Mucosa of descending colon (tissue), 3 donors: Measurements from ENCODE around the gene ZGPAT. TPM values are rescaled to one million over a fixed set of nuclear protein-coding genes. Genes with fewer than 3 reads are reported as not detected.
A peak's percentile ranks its signal among the peaks of the same experiment; 100 is the strongest.

ENCODE experiments used
- ATAC-seq: fragments of 200-7000 bp; cut with Tn5 transposase; one replicate; pipeline ENCODE4 v1.9.1; 2020; ENCODE audit warnings: mild to moderate bottlenecking, moderate library complexity
- DNase-seq, 3 donors: peaks; one replicate each; pipeline ENCODE4 v3.0.0-alpha.2; 2020
- H3K36me3 ChIP-seq: fragments of 200-600 bp; one replicate; pipeline ENCODE4 v1.8.0; 2021; ENCODE audit warnings: low read depth, mild to moderate bottlenecking
- H3K4me1 ChIP-seq: fragments of 200-600 bp; one replicate; pipeline ENCODE4 v1.8.0; 2021; ENCODE audit warnings: low read depth, mild to moderate bottlenecking
- H3K4me3 ChIP-seq: fragments of 200-600 bp; one replicate; pipeline ENCODE4 v1.8.0; 2021; ENCODE audit warnings: mild to moderate bottlenecking
- H3K9me3 ChIP-seq: fragments of 200-600 bp; one replicate; pipeline ENCODE4 v1.8.0; 2021; ENCODE audit warnings: mild to moderate bottlenecking
- CTCF ChIP-seq: fragments of 200-600 bp; IDR thresholded peaks from one replicate; pipeline ENCODE4 v1.8.0; 2022; ENCODE audit warnings: antibody characterized with exemption, mild to moderate bottlenecking
- intact Hi-C, 2 donors: fragments of 100-400 bp; cut with DNase I in 1 of 2; cut with micrococcal nuclease in 1 of 2; formaldehyde crosslinking; loops; one replicate each; pipeline versions ENCODE4 v1.11.0 to v1.11.1; 2022; cut with DNase I, micrococcal nuclease
- total RNA-seq, 3 donors: library from RNA; stranded (reverse); fragmentation: NEBNext Ultra II Directional in 2 of 3; extraction: Animal tissue kit (Norgen Biotek cat#: 25700) in 2 of 3; gene quantifications; one replicate each; pipeline versions ENCODE4 v1.2.1 to v1.2.4, GENCODE V29; 2021 to 2023
- donor health status: DM: no; HTN: no; CAD: no; lungs with moderate emphysema.
- donor health status: DM: no; HTN: no; CAD: no.
- donor health status: DM: no; HTN: yes; CAD: no.

Gene ZGPAT
- total RNA-seq, 3 donors from 2014 or later, result 24.3 to 34.0 (median 31.7) TPM

GRCh38 chr20:63661959-63662812 is 45.7 kb upstream of the ZGPAT start:
- Histone ChIP-seq H3K36me3 (no peaks in the 10 kb centered on the region), H3K4me3 (no peak overlapping the region), H3K4me1 (peaks cover 12% of the 10 kb centered on the region), H3K9me3 (no peaks in the 10 kb centered on the region)
- no peak for TF ChIP-seq CTCF
- no peak for DNase-seq
- ATAC-seq, result no peak
- intact Hi-C loops, result no loop called here

DNA sequence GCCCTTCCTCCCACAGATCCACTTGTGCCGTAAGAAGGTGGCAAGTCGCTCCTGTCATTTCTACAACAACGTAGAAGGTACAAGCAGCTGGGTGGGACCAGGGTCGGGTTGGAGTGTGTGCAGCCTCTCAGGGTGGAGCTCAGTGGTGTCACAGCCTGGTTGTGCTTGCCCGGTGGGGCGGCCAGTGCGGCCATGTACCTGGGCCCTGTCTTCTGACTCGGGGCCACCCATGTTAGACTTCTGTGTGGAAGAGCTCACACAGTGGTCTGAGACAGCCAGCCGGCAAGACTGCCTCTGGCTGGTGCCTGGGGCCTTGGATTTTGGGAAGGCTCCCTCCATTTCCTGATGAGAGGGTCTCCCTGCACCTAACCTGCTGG is 45.0 kb upstream of the ZGPAT start:
- intact Hi-C loops, result no loop called here
- Histone ChIP-seq H3K4me1 (peaks cover 8% of the 10 kb centered on the region), H3K36me3 (no peaks in the 10 kb centered on the region), H3K9me3 (no peaks in the 10 kb centered on the region), H3K4me3 (no peak overlapping the region)
- DNase-seq (no peak), ATAC-seq (no peak)
- TF ChIP-seq CTCF, result no peak

GRCh38 chr20:63663332-63664066 is 44.3 kb upstream of the ZGPAT start:
- intact Hi-C loops, result no loop called here
- no peak for TF ChIP-seq CTCF
- Histone ChIP-seq H3K4me1 (peaks cover 8% of the 10 kb centered on the region), H3K36me3 (no peaks in the 10 kb centered on the region), H3K9me3 (no peaks in the 10 kb centered on the region), H3K4me3 (no peak overlapping the region)
- no peak for ATAC-seq
- DNase-seq, result no peak

DNA sequence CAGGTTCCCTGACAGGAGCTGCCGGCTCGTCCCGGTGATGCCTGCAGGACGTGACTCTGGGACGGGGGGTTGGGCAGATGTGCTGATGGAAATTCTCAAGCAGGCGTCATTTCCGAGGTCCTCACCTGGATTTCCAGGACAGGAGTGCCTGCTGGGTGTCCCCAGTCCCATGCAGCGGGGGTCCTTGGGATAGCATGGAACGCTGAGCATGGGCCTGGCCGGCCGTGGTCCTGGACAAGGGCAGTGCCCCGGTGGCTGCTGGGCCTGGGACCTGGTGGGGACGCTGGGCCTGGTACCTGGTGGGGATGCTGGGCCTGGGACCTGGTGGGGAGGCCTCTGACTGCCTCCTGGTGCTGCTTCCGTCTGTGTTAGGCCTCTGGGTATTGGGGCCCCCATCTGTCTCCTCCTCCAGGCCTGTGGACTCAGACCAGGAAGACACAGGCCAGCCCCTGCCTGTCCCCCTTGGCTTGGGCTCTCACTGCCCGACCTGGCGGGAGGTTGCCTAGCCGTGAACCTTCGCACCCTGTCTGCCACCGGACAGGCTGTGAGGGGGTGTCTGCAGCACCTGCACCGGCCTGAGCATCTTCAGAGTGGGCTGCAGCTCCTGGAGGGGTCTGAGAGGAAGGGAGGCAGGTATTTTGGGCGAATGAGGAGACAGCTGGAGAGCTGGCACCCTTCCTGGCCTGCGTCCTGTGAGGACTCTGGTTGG is 43.5 kb upstream of the ZGPAT start:
- Histone ChIP-seq H3K4me3 (no peak overlapping the region), H3K9me3 (no peaks in the 10 kb centered on the region), H3K36me3 (no peaks in the 10 kb centered on the region), H3K4me1 (peaks cover 3% of the 10 kb centered on the region)
- DNase-seq (no peak), ATAC-seq (no peak)
- intact Hi-C loops, result no loop called here
- TF ChIP-seq CTCF, result no peak

DNA sequence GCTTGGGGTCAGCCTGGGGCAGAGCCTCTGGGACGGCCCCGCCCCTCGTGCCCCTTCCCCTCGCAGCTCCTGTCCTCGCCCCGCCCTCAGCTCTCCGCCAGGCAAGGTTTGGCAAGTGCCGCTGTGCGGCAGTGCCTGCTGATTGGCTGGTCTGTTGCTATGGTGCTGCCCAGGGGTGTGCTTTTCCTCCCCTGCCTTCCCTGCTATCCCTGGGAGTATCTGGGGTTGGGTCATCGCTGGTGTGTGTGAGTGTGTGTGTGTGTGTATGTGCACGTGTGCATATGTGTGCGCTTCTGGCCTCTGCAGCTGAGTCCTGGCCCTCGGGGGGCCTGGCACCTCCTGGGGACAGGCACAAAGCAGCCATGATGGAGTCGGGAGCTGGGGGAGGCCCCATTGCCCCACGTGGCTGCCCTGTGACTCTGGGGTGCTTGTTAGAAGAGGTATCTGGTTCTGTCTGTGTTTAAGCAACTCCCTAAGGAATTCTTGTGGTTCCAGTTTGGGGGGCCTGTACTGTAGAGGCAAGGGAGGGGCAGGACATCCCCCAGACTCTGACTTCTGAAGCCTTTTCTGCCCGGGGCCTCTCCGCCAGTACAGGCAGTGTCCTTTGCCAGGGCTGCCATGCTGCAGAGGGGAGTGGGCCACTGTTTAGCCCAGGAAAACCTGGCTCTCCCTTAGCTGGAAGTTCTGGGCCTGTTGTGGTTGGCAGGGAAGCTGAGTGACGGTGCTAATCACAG is 42.8 kb upstream of the ZGPAT start:
- ATAC-seq (peak; percentile 8), DNase-seq (no peak)
- Histone ChIP-seq H3K36me3 (no peaks in the 10 kb centered on the region), H3K9me3 (no peaks in the 10 kb centered on the region), H3K4me1 (no peaks in the 10 kb centered on the region), H3K4me3 (no peak overlapping the region)
- intact Hi-C loops, result no loop called here
- no peak for TF ChIP-seq CTCF
